GM21717 (cell line): ENCODE results near the gene DGKB.

Experiments
- ATAC-seq: cut with Tn5 transposase; IDR thresholded peaks from one replicate; pipeline ENCODE4 v1.9.1; 2021; ENCODE audit warnings: mild to moderate bottlenecking, moderate library complexity; ENCODE audit not compliant: unreplicated experiment

DGKB gene

GRCh38 chr7:14600766-14601367, 301.7 kb downstream of the DGKB start:
- no peak for ATAC-seq

GRCh38 chr7:14598978-14599377, 303.6 kb downstream of the DGKB start:
- ATAC-seq: no peak

- ATAC-seq: no peak
Measured at GRCh38 chr7:14596421-14596820, 306.1 kb downstream of the DGKB start.

- ATAC-seq: no peak
Measured at GRCh38 chr7:14590206-14590605, 312.3 kb downstream of the DGKB start.

DNA sequence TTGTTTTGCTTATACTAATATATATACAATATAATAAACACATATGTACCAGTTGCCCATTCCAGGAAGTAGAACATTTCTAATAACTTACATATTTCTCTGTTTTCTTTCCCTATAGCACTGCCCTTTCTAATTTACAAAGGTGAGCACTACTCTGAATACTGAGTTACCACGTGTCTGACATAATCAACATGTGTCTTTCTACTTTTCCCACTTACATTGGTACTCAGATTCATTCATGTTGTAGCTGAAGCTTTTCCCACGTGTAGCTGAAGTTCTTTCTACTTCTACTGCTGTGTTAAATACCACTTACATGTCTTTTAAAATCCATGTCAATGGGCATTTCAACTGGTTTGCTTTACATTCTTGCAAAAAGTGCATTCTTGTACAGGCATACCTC, 317.3 kb downstream of the DGKB start:
- ATAC-seq: no peak

- ATAC-seq: no peak
Measured at GRCh38 chr7:14583518-14583917, 319.0 kb downstream of the DGKB start.

- ATAC-seq: no peak
Measured at GRCh38 chr7:14582010-14582409, 320.5 kb downstream of the DGKB start.

GRCh38 chr7:14579971-14580370, 322.6 kb downstream of the DGKB start:
- no peak for ATAC-seq

- ATAC-seq: no peak
Measured at GRCh38 chr7:14576578-14576977, 326.0 kb downstream of the DGKB start.

DNA sequence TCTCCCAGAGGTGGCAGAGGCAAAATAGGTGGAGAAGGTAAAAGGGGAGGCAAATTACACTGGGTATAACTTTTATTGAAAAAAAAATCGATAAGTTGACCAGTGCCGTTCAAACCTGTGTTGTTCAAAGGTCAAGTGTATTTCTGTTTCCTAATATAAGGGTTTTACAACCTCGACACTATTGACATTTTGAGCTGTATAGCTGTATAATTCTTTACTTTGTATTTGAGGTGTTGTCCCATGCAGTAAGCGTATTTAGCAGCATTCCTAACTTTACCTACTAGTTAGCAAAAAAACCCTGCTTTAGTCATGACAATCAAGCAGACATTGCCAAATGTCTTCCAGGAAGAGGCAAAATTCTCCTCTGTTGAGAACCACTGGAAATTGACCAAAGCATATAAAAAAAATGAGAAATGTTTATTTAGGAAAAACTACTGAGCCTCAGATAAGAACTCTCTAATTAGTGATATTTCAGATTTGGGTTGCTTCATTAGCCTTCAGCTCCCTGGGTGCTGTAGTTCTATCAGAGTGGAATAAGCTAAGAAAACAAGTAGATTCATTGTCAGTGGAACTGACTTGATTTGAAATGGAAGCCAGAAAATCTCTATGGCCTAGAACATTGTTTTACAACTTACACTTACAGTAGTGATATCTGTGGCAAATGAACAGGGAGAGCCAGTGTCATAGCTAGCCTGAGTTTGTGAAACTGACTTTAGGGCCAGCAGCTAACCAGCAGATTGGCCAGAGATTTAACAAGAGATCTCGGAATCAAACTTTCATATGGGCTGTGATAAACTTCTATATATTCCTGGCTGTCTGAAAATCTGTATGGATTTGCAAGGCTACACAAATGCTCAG, 331.6 kb downstream of the DGKB start:
- ATAC-seq: no peak

- no peak for ATAC-seq
Measured at GRCh38 chr7:14552060-14552459, 350.5 kb downstream of the DGKB start.

DNA sequence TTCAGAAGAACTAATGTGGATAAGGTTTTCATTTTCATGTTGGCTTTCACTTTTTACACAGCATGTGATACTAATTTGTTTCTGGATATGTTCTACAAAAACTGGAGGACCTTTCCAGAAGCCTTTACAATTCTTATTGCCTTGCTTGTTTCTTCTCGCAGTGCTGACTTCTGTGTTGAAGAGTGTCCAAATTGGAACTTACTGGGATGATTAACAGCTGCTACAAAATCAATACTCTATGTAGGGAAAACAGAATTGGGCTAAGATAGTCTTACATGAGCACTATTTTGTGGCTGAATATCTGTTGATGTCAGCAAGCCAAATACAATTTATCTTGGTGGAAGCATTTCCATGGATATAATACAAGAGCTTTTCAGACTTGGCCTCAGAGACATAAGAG, 351.2 kb downstream of the DGKB start:
- no peak for ATAC-seq

GRCh38 chr7:14542624-14543023, 359.9 kb downstream of the DGKB start:
- no peak for ATAC-seq

DNA sequence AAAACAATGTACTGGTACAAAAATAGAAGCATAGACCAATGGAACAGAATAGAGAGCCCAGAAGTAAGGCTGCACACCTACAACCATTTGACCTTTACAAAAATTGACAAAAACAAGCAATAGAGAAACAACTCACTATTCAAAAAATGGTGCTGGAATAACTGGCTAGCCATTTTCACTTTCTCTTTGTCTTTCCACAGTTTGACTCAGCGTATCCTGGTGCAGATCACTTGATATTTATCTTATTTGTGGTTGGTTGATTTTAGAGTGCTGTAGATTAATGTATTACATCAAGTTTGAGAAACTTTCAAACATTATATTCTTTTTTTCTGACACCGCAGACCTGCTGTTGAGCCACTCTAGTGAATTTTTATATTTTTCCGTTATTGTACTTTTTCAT, 381.4 kb downstream of the DGKB start:
- no peak for ATAC-seq

GRCh38 chr7:14510268-14510667, 392.3 kb downstream of the DGKB start:
- ATAC-seq: no peak

GRCh38 chr7:14507617-14508016, 394.9 kb downstream of the DGKB start:
- ATAC-seq: no peak

DNA sequence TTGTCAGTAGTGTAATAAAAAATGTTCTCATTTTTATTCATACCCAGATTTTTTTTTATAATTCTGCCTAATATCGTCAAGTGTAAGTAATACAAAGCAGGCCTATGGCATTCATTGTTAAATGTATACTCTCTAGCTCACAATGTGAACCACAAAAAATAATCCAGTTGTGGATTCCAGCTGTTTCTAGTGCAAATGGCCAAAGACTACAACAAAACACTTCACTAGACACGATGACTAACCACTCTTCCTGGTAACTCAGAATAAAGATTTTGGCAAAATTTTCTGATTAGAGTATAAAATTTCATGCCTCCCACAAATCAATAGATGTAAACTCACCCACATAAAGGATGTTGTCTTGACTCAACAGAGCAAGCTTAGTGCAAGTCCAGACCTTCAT, 396.6 kb downstream of the DGKB start:
- ATAC-seq: no peak

DNA sequence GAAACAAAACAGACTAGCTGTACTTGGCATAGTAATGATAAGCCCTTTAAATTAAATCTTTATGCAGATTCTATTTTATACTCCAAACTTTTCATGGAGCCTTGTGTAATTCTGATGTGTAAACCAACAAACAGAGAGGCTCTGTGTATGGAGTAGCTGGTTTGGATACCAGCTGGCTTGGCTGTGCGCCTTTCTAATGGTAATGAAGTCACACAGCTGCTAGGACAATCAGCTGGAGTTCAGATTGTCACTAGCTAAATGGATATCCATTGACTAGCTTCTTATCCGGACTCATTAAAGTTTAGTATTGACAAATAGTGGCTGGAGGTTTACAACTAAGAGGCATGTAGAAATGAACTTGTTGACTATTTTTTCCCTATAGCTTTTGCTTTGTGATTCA, 398.4 kb downstream of the DGKB start:
- ATAC-seq: no peak

GRCh38 chr7:14503623-14504022, 398.9 kb downstream of the DGKB start:
- no peak for ATAC-seq

DNA sequence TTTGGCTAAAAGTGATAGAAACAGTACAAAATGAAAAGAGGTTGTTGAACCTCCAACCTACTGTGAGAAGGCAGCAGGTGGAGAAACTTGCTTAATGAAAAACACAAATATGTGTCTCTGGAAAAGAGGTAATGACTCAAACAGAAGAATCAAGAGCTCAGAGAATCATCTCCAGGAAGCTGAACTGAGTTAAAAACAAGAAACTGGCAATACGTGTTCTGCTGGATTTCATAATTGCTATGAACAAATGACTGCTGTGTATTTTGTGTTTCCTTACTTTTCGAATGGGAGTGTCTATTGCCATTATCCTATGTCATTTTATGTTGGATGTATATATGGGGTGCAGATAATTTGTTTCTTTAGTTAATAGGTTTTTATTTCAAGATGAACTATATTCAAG, 401.1 kb downstream of the DGKB start:
- ATAC-seq: no peak

GRCh38 chr7:14497390-14497789, 405.2 kb downstream of the DGKB start:
- ATAC-seq: no peak

- no peak for ATAC-seq
Measured at GRCh38 chr7:14495633-14496032, 406.9 kb downstream of the DGKB start.
